ENCODE results near the gene WNT3. TPM values are rescaled to one million over a fixed set of nuclear protein-coding genes. Genes with fewer than 3 reads are reported as not detected.
"Not testable (repeated sequence)": the region's sequence is repeated elsewhere in the genome, so short reads cannot be mapped to it uniquely, and the experiment has no call there.

WNT3 gene
- total and polyA plus RNA-seq, 4 experiments from 2014 or later, result not detected

DNA sequence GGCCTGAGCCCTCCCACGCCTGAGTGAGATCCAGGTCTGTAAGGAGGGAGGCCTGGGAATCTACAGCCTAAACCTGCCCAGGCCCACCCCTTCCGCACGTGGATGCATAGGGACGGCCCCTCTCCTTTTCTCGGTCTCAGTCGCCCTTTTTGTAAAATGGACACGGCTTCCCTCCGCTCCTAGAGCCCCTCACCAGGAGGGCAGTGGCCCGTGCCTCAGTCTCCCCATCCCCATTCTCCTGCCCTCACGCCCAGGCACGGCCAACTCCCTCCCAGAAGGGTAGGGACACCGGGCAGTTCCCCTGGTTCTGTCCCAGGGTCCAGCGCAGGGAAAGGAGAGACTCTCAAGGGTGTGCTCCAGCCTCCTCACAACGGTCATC, 48.1 kb downstream of the WNT3 start:
- H3K9me3 Mint-ChIP-seq, result no peaks in the 10 kb centered on the region
- peaks cover 17 to 30% of the 10 kb centered on the region in 2 donors for H3K27me3 Mint-ChIP-seq
- Histone ChIP-seq H3K36me3 (ENCODE audit: insufficient read depth, low read length) (no peaks in the 10 kb centered on the region), H3K4me3 (ENCODE audit: low read length in 2 of 2) (no peak overlapping the region), H3K9me3 (ENCODE audit: control insufficient read depth in 1 of 2, low read length in 2 of 2) (no peaks in the 10 kb centered on the region), H3K4me1 (ENCODE audit: insufficient read depth, low read length) (peaks cover 19% of the 10 kb centered on the region), H3K27ac (ENCODE audit: low read depth, low read length) (no peak overlapping the region), H3K27me3 (ENCODE audit: insufficient read depth, low read length) (peaks cover 26% of the 10 kb centered on the region)
- ChIA-PET CTCF (ENCODE audit: partially characterized antibody) (no interaction called here), POLR2A (ENCODE audit: partially characterized antibody) (no interaction called here)
- H3K4me3 Mint-ChIP-seq, result peak overlapping the region; percentile 43 to 74 (median 69)
- DNase-seq, result no peak
- H3K36me3 Mint-ChIP-seq, result no peaks in the 10 kb centered on the region
- H3K27ac Mint-ChIP-seq, result no peak overlapping the region
- peaks cover 5 to 25% (median 13%) of the 10 kb centered on the region in 4 donors for H3K4me1 Mint-ChIP-seq
- intact Hi-C loops (cut with micrococcal nuclease), result no loop called here

DNA sequence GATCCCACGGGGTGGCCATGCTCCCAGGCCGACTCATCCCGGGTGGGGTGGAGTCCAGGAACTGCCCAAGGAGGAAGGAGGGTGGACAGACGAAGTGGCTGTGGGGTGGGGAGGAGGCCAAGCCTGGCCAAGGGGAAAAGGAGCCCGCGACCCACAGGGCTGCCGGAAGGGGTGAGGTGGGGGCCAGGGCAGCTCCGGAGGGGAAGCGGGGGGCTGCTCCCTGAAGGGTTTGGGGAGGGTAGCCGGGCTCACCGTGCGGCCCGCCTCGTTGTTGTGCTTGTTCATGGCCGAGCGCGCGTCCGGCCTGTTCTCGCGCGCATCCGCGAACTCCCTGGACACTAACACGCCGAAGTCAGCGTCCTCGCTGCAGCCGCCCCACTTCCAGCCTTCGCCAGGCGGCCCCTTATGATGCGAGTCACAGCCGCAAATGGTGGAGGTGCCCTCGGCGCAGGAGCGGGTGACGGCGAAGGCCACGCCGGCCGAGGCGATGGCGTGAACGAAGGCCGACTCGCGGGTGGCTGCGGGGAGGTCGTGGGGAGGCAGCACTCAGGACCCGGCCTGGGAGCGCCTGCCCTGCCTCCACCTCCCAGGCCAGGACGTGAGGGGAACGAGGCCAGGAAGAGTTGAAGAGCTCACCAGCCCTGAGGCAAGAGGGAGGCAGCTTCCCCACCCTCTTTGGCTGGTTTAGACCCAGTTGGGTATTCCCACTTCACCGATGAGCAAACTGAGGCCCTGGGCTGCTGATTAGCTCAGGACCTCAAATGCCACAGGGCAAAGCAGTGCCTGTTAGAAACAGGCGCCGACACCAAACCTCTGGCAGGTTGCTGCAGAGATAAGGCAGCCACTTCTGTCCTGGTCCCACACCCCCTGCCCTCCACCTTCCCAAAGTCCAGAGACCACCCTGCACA, 48.7 kb downstream of the WNT3 start:
- Mint-ChIP-seq H3K27ac (no peak overlapping the region), H3K27me3 (peaks cover 17 to 25% of the 10 kb centered on the region in 2 donors), H3K4me1 (peaks cover 5 to 25% (median 13%) of the 10 kb centered on the region in 4 donors), H3K36me3 (no peaks in the 10 kb centered on the region), H3K4me3 (peak overlapping the region in 7 of 8 donors; percentile 33 to 74 (median 67)), H3K9me3 (no peaks in the 10 kb centered on the region)
- Histone ChIP-seq H3K9me3 (ENCODE audit: control insufficient read depth in 1 of 2, low read length in 2 of 2) (no peaks in the 10 kb centered on the region), H3K27me3 (ENCODE audit: insufficient read depth, low read length) (peaks cover 21% of the 10 kb centered on the region), H3K36me3 (ENCODE audit: insufficient read depth, low read length) (no peaks in the 10 kb centered on the region), H3K4me3 (ENCODE audit: low read length in 2 of 2) (no peak overlapping the region), H3K4me1 (ENCODE audit: insufficient read depth, low read length) (peaks cover 19% of the 10 kb centered on the region), H3K27ac (ENCODE audit: low read depth, low read length) (no peak overlapping the region)
- intact Hi-C loops (cut with micrococcal nuclease), result no loop called here
- POLR2A ChIA-PET (ENCODE audit: partially characterized antibody), result no interaction called here
- CTCF ChIA-PET (ENCODE audit: partially characterized antibody), result no interaction called here
- DNase-seq, result no peak

DNA sequence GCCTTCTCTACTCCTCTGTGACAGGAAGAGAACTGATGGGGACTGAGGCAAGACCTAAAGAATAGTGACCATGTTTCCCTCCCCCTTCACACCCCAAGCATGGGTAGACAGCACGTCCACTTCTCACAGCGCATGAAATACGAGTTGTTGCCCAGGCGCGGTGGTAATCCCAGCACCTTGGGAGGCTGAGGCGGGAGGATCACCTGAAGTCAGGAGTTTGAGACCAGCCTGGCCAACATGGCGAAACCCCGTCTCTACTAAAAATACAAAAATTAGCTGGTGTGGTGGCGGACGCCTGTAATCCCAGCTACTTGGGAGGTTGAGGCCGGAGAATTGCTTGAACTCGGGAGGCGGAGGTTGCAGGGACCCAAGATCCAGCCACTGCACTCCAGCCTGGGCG, 49.6 kb downstream of the WNT3 start:
- not testable (repeated sequence) for H3K4me3 Mint-ChIP-seq

DNA sequence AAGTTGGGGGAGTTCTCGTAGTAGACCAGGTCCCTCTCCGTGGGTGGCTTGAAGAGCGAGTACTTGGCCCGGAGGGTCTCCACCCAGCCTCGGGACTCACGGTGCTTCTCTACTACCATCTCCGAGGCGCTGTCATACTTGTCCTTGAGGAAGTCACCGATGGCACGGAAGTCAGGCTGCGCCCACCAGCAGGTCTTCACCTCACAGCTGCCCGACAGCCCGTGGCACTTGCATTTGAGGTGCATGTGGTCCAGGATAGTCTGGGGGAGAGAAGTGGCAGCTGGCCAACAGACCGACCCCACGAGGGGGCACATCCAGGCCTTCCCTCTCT, 50.0 kb downstream of the WNT3 start:
- Histone ChIP-seq H3K27ac (ENCODE audit: low read depth, low read length) (no peak overlapping the region), H3K36me3 (ENCODE audit: insufficient read depth, low read length) (no peaks in the 10 kb centered on the region), H3K9me3 (ENCODE audit: control insufficient read depth in 1 of 2, low read length in 2 of 2) (no peaks in the 10 kb centered on the region), H3K4me1 (ENCODE audit: insufficient read depth, low read length) (peaks cover 19% of the 10 kb centered on the region), H3K27me3 (ENCODE audit: insufficient read depth, low read length) (peaks cover 18% of the 10 kb centered on the region), H3K4me3 (ENCODE audit: low read length in 2 of 2) (no peak overlapping the region)
- Mint-ChIP-seq H3K4me1 (peaks cover 5 to 25% (median 13%) of the 10 kb centered on the region in 4 donors), H3K36me3 (no peaks in the 10 kb centered on the region), H3K9me3 (no peaks in the 10 kb centered on the region), H3K4me3 (no peak overlapping the region), H3K27me3 (peaks cover 12 to 23% of the 10 kb centered on the region in 2 donors), H3K27ac (no peak overlapping the region)
- POLR2A ChIA-PET (ENCODE audit: partially characterized antibody), result no interaction called here
- DNase-seq, result no peak
- CTCF ChIA-PET (ENCODE audit: partially characterized antibody), result no interaction called here
- intact Hi-C loops (cut with micrococcal nuclease), result no loop called here

More for the DNA sequence above, 49.6 kb downstream of the WNT3 start:
- H3K27me3 Mint-ChIP-seq, result peaks cover 12 to 23% of the 10 kb centered on the region in 2 donors
- H3K36me3 ChIP-seq (ENCODE audit: insufficient read depth, low read length); H3K27ac ChIP-seq (ENCODE audit: low read depth, low read length); intact Hi-C loops (cut with micrococcal nuclease); H3K9me3 Mint-ChIP-seq; POLR2A ChIA-PET (ENCODE audit: partially characterized antibody); H3K36me3 Mint-ChIP-seq; H3K4me3 ChIP-seq (ENCODE audit: low read length in 2 of 2); H3K9me3 ChIP-seq (ENCODE audit: control insufficient read depth in 1 of 2, low read length in 2 of 2); CTCF ChIA-PET (ENCODE audit: partially characterized antibody); H3K27ac Mint-ChIP-seq; DNase-seq: not testable (repeated sequence)
- Histone ChIP-seq H3K4me1 (ENCODE audit: insufficient read depth, low read length) (peaks cover 19% of the 10 kb centered on the region), H3K27me3 (ENCODE audit: insufficient read depth, low read length) (peaks cover 18% of the 10 kb centered on the region)
- peaks cover 5 to 25% (median 13%) of the 10 kb centered on the region in 4 donors for H3K4me1 Mint-ChIP-seq

DNA sequence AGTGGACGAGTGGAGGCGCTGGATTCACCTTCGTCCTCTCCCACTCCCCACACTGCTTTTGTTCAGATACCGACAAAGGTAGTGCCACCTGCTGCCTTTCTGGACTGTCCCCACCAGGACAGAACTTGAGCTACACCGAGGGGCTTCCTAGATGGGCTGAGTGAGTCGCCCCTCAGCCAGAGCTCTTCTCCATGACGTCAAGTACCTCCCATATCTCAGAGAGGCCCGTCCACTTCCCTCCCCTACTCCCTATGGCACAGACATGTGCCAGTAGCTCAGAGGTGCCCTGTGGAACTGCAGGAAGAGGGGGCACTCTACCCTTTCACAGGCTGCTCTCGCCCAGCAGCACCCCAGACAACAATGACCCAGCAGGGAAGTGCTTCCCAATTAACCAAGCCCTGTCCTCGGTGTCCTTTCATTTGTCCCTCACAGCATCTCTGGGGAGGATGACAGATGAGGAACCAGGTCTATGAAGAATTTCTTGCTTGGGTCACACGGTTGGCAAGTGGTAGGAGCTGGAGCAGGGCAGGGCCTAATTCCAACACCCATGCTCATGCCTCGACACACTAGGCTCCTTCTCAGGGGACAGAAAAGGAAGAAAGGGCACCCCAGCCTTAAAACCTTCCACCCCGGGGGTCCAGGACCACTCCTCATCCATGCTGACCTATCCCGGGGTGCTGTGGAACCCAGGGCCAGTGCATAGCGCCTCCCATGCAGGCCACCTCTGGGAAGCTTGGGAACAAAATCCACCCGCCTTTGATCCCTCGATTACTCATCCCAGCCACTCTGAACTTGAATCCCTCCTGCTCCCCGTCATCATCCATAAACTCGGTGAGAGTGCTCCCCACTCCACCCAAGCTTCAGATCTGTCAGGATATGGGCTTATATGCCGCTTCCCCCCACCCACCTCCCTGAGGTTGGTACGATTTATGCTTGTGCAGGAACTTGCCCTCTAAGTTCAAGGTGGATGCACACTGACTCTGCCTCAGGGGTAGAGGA, 51.7 kb downstream of the WNT3 start:
- Mint-ChIP-seq H3K27ac (peak overlapping the region in 3 of 7 donors; percentile 65 to 66 (median 65)), H3K9me3 (no peaks in the 10 kb centered on the region), H3K4me3 (no peak overlapping the region), H3K27me3 (peaks cover 7 to 12% of the 10 kb centered on the region in 2 donors), H3K36me3 (no peaks in the 10 kb centered on the region), H3K4me1 (peaks cover 3 to 15% (median 6%) of the 10 kb centered on the region in 4 donors)
- DNase-seq, result no peak
- ChIA-PET CTCF (ENCODE audit: partially characterized antibody) (no interaction called here), POLR2A (ENCODE audit: partially characterized antibody) (no interaction called here)
- H3K36me3 ChIP-seq (ENCODE audit: insufficient read depth, low read length), result no peaks in the 10 kb centered on the region
- H3K4me1 ChIP-seq (ENCODE audit: insufficient read depth, low read length), result peaks cover 10% of the 10 kb centered on the region
- H3K9me3 ChIP-seq (ENCODE audit: control insufficient read depth in 1 of 2, low read length in 2 of 2), result no peaks in the 10 kb centered on the region
- intact Hi-C loops (cut with micrococcal nuclease), result no loop called here
- no peak overlapping the region for H3K27ac ChIP-seq (ENCODE audit: low read depth, low read length)
- H3K27me3 ChIP-seq (ENCODE audit: insufficient read depth, low read length), result peaks cover 6% of the 10 kb centered on the region
- H3K4me3 ChIP-seq (ENCODE audit: low read length in 2 of 2), result no peak overlapping the region

DNA sequence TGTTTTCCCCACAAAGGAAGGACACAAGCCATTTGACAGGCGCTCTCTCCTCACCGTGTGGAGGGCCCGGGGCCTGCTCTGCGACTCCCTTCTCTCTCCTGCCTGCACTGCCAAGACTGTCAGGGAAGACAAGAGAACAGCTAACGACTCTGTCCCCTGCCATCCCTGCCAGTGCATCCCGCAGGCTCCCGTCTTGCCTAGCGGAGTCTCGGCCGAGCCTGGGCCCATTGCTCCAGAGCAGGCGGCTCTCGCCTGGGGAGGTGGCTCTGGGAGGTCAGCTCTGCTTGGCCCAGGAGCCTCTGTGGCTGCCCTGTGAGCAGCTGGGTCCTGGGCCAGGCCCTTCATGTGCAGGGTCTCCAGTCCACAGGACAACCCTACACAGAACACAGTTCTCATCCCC, 53.0 kb downstream of the WNT3 start:
- CTCF ChIA-PET (ENCODE audit: partially characterized antibody), result no interaction called here
- H3K36me3 Mint-ChIP-seq, result no peaks in the 10 kb centered on the region
- POLR2A ChIA-PET (ENCODE audit: partially characterized antibody), result no interaction called here
- no peak for DNase-seq
- Histone ChIP-seq H3K4me1 (ENCODE audit: insufficient read depth, low read length) (peaks cover 8% of the 10 kb centered on the region), H3K27ac (ENCODE audit: low read depth, low read length) (no peak overlapping the region), H3K36me3 (ENCODE audit: insufficient read depth, low read length) (no peaks in the 10 kb centered on the region), H3K9me3 (ENCODE audit: control insufficient read depth in 1 of 2, low read length in 2 of 2) (no peaks in the 10 kb centered on the region), H3K4me3 (ENCODE audit: low read length in 2 of 2) (no peak overlapping the region), H3K27me3 (ENCODE audit: insufficient read depth, low read length) (peaks cover 3% of the 10 kb centered on the region)
- intact Hi-C loops (cut with micrococcal nuclease), result no loop called here
- H3K9me3 Mint-ChIP-seq, result no peaks in the 10 kb centered on the region
- H3K27me3 Mint-ChIP-seq, result peaks cover 4 to 8% of the 10 kb centered on the region in 2 donors
- H3K4me3 Mint-ChIP-seq, result no peak overlapping the region
- H3K4me1 Mint-ChIP-seq, result peaks cover 2 to 12% (median 4%) of the 10 kb centered on the region in 4 donors
- no peak overlapping the region for H3K27ac Mint-ChIP-seq

DNA sequence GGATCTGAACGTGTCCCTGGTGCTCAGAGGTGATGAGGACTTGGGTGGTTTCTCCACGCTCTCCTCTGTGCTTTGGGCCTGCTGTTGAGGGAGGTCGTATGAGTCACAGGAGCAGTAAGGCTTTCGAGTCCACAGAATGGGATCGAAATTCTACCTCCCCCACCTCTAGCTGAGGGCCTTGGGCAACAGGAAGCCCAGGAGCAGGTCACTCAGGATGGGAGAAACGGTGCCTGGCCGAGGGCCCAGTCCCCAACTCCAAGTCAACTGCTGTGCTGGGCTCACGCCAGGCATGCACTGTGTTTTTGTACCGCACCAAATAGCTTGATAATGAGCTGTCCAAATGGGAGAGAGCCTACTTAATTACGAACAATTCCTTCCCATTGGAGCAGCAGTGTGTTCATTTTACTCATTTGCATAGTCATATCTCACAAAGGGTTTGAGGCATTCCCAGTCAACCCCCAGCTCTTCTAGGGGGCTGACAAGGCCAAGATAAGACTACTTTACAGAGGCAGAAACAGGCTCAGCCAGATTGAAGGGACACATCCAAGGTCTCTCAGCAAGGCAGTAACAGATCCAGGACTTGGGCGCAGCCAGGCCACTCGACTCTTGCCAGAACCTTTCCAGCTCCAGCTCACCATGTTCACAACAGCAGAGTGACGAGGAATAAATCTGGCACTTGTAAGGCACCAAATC, 53.6 kb downstream of the WNT3 start:
- DNase-seq, result no peak
- H3K27ac ChIP-seq (ENCODE audit: low read depth, low read length), result no peak overlapping the region
- H3K27ac Mint-ChIP-seq, result no peak overlapping the region
- H3K27me3 Mint-ChIP-seq, result peaks cover 2 to 3% of the 10 kb centered on the region in 2 donors
- H3K4me1 Mint-ChIP-seq, result peaks cover 0 to 7% (median 2%) of the 10 kb centered on the region in 4 donors
- no peaks in the 10 kb centered on the region for H3K36me3 Mint-ChIP-seq
- intact Hi-C loops (cut with micrococcal nuclease), result no loop called here
- H3K36me3 ChIP-seq (ENCODE audit: insufficient read depth, low read length), result no peaks in the 10 kb centered on the region
- H3K4me3 Mint-ChIP-seq, result no peak overlapping the region
- ChIA-PET CTCF (ENCODE audit: partially characterized antibody) (no interaction called here), POLR2A (ENCODE audit: partially characterized antibody) (no interaction called here)
- H3K4me1 ChIP-seq (ENCODE audit: insufficient read depth, low read length), result peaks cover 2% of the 10 kb centered on the region
- no peaks in the 10 kb centered on the region for H3K9me3 ChIP-seq (ENCODE audit: control insufficient read depth in 1 of 2, low read length in 2 of 2)
- no peak overlapping the region for H3K4me3 ChIP-seq (ENCODE audit: low read length in 2 of 2)
- no peaks in the 10 kb centered on the region for H3K27me3 ChIP-seq (ENCODE audit: insufficient read depth, low read length)
- H3K9me3 Mint-ChIP-seq, result no peaks in the 10 kb centered on the region

Measured in CD4-positive, alpha-beta memory T cell (primary cell).